Activated gamma-delta T cell treated with anti-CD3 and anti-CD28 coated beads, Interleukin-2, amount 50 U/mL, for 16 hours (primary cell): ENCODE results near the gene SH2D4B.

Experiments
- DNase-seq: peaks from one replicate; pipeline ENCODE4 v3.0.0-alpha.2; 2020; ENCODE audit warnings: low read depth

Gene SH2D4B

DNA sequence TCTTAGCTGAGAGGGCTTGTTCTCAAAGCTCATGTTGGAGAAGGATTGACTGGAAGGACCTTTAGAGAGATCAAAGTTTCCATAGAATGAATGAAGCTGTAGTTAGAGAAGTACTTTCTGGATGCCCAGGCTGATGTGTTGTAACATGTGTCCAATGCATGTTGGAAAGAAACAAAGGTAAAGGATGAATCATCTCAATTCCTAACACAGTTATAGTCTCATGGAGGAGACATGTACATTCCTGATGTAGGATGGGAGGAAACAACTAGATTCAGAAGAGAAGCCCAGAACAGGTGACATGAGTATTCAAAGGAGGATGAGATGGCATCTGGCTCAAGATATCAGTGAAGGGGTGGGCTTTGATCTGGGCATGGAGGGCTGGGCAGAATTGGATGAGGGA, 152.7 kb downstream of the SH2D4B start:
- DNase-seq, result no peak

DNA sequence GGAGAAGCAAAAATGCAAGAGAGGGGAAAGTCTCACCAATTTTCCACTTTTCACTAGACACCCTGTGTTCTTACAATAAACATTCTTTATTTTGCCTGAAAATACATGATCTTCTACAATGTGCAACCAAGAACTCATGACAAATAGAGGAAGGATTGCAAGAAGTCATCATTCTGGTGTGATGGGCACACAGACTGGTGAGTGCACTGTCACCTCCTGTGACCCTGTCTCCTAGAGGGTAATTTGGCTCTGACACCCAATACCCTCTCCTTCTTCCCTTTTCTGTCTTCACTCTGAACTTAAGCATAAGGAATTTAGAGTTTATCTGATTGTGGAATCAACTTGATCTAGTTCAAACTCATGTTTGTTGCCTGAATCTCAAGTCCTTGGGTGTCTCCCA, 153.7 kb downstream of the SH2D4B start:
- no peak for DNase-seq

DNA sequence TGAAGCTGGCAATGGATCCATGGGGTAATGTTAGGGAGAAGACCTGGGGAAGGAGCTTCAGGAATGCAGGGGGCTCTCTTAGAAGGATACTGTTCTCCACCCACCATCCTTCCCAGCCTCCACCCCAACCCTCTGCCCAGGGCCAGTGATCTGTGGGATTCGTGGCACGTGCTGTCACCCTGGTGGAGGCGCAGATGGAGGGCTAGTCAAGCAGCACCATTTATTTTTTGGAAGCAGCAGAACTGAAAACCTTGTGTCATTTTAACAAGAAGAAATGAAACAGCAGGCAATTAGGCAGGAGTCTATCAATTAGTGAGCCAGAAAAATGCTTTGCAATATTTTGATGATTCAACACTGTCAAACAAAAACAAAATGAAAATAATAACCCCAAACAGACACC, 155.9 kb downstream of the SH2D4B start:
- DNase-seq, result no peak

DNA sequence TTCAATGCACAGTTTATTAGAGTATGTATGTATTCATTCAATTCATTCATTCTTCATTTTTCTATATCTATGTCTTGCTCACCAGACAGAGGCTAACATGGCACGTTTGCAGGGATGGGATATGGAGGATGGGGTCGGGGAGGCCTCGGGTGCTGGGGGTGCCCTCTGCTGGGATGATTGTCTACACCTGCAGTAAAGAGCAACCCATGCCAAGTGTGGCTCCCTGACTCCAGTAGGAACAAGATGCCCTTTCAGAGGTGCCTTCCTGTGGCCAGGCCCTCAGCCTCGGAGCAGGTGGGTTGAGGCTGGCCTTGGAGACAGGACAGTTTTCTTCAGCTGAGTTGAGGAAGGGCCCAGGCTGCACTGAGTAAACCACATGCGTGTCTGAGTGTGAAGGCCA, 157.2 kb downstream of the SH2D4B start:
- DNase-seq, result no peak
